NCI-H1092 (cell line): ENCODE measurements around the gene UBN1.
"Not testable (repeated sequence)": the region's sequence is repeated elsewhere in the genome, so short reads cannot be mapped to it uniquely, and the experiment has no call there.

ENCODE experiments used
- DNase-seq: peaks from one replicate; lab custom pipeline; 2025; lab: John Stamatoyannopoulos, UW

Gene UBN1

GRCh38 chr16:4909825-4910224 is 62.5 kb downstream of the UBN1 start:
- no peak for DNase-seq

DNA sequence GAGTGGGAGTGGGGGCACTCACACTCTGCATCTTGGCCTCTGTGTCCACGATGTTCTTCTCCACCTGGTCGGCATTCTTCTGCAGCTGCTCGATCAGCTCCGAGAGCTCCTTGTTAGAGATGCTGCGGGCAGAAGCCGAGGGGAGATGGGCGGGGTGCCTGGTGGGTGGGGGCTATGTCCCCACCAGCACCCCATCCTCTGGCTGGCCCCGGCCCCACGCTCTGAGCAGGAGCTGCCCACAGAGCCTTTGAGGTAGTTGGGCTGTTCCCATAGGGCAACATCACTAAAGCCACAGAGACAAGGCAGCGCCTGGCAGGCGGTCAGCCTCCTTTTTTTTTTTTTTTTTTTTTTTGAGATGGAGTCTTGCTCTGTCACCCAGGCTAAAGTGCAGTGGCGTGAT is 63.5 kb downstream of the UBN1 start:
- DNase-seq, result no peak

DNA sequence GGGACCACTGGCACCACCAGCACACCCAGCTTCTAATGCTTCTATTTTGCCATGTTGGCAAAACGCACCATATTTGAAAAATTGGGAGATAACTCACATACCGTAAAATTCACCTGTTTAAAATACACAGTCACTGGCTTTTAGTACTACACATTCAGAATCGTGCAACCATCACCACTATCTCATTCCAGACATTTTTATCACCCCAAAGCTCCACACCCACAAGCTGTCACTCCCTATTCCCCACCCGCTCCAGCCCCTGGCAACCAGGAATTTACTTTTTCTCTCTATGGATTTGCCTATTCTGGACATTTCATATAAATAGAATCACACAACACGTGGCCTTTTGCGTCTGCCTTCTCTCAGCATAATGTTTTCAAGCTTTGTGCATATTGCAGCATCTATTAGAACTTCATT is 64.7 kb downstream of the UBN1 start:
- no peak for DNase-seq

DNA sequence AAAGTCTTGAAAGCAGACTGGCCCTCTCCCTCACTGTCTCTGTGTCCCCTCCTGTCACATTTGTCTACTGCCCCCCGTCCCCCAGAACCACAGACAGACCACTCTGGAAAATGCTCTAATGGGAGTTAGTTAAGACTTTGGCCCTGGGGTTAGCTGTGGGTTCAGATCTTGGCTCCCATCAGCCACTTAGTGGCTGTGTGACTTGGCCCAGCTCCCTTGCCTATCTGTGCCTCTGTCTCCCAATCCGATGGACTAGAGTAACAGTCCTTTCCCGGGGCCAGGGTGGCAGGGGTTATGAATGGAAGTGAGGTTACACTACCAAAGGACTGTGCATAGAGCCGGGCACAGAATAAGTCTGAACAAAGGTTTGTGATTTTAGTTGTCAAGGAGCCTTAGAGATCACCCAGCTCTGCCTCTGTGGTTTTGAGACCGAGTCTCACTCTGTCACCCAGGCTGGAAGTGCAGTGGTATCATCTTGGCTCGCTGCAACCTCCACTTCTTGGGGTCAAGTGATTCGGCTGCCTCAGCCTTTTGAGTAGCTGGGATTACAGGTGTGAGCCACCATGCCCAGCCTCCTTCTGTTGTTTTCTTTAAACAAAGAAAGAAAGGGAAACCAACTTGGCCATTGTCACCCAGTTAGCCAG is 66.0 kb downstream of the UBN1 start:
- DNase-seq, result no peak

DNA sequence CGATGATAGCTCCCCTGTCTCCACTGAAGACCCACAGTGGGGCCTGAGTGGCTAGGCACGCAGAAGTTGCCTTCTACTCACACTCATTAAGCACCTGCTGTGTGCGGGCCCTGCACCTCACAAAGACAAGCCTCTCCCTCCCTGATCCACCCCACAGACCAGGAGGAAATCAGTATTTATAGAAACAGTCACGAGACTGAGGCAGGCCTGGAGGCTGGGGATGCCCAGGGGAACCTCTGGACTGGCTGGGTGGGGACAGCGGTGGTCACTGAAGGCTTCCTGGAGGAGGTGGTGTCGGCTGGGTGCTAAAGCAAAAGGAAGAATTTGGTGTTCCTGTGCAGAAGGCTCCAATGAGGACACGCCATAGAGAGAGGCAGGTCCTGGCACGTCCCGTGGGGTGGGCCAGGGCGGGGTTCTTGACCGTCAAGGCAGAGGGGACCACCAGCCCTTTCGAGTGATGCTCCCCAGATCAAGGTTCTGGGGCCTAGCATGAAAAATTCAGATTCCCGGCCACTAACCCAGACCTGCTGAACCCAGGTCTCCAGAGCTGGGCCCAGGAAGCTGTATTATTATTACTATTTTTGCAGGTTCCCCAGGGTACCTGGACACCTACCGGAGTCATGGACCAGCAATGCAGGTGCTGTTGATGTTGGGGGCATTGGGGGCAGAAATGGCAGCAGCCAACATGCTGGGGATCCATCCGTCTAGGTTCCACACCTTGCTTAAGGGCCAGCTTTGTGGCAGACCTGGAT is 66.7 kb downstream of the UBN1 start:
- no peak for DNase-seq

DNA sequence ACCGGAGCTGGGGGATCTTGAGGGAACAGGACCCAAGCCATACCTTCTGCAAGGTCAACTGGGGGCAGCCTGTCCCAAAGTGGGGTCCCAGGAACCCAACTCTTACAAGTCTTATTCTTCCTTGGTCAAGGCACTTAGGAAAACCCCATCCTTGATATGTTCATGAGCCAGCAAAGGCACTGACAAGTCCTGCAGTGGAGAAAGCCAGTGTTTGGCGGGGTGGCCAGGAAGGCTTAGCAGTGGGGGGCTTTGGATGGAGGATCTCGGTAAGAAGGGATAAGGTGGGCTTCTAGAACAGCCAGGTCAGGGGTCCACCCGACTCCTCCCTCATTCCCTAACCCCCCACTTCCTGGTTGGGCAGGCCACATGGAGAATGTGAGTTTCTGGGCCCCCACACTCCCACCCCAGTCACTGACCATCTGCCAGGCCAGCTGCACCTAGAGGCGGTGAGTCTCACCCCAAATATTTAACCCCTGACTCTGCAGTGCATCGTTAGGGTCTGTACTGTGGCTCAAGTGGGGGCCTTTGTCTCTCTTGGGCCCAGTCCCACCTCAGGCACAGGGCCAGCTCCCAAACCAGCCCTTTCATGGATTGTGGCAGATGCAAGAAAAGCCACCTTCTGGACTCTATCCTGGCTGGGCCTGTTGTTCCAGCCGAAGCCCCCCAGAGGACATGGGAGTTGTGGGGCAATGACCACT is 67.4 kb downstream of the UBN1 start:
- DNase-seq, result no peak

- no peak for DNase-seq
These were observed 68.0 kb downstream of the UBN1 start for GRCh38 chr16:4915226-4915761.

- no peak for DNase-seq
These were observed 69.8 kb downstream of the UBN1 start for GRCh38 chr16:4917117-4917516.

DNA sequence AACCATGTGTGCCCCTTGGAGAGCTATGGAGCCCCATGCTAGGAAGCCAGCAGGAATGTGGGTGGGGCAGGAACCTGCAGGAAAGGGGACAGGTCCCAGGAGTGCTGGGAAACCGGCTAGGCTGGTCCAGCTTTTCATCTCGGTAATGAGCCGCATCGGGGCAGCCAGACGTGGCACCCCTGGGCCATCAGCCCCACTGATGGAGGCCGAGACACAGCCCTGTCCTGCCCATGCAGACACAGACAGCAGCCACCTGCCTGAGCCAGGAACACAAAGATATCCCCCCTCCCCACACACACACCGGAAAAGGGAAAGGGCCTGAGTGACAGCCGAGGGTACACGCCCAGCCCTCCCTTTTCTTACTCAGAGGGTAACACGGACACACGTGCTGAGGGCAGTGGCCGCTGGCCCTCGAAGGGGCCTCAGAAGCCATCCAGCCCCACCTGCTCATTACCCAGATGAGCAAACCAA is 71.5 kb downstream of the UBN1 start:
- DNase-seq, result no peak

DNA sequence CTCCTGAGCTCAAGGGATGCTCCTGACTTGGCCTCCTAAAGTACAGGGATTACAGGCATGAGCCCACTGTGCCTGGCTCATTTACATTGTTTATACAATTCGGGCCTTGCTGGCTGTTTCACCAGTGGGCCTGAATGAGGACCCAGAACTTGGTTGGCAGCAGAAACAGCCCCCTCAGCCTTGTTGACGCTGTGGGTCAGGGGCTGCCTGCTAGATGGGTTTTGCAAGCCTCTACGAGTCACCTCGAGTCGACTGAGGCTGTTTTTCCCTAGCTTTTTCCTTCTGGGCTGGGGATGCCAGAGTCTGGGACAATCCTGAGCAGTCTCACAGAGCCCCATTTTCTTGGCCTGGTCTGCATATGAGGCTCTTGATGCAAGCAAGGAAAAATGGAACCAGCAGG is 73.5 kb downstream of the UBN1 start:
- DNase-seq, result no peak

- DNase-seq, result no peak
These were observed 75.6 kb downstream of the UBN1 start for GRCh38 chr16:4922721-4923342.

DNA sequence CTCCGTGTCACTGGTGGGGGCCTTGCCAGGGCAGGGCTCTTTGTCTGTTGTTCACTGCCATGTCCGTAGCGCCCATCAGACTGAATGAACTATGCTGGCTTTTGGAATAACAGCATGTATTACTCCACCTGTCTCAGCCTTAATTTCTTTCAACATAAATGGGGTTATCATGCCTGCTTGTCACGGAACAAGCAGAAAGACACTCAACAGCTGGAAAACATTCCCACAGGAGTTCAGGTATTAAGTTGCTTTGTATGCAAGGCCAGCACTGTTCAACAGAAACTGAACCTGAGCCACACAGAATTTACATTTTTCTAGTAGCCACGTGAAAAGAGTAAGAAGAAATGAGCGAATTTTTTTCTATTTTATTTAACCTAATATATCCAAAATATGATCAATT is 76.6 kb downstream of the UBN1 start:
- DNase-seq, result no peak

DNA sequence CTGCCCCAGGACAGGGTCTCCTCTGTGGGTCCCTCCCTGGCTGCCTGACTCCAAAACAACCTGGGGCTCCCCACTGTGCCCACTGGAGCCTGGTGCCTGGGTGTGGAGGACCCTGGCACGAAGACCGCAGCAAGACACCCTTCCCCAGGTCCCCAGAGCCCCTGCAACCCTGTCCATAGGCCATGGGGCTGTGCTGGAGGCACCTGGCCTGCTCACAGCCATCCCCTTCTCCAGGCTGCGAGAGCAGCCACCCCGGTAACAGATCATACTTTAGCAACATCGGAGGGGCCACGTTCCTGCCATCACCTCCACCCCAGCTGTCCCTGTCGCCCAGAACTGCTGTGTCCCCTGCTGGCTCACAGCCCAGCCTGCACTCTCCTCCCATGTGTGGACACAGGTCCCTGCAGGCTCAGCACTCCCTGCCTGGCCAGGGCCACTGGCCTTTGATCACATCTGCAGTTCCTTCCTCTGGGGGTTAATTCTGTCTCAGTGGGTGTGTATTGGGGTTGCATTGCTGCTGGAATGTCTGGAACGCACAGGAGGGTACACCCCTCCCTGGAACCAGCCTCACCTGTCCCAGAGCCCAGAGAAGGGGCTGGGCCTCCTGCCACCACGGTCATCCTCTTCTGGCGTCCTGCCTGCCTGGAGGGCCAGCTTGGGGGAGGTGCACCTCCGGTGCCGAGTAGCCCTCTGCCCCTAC is 77.5 kb downstream of the UBN1 start:
- DNase-seq, result no peak

DNA sequence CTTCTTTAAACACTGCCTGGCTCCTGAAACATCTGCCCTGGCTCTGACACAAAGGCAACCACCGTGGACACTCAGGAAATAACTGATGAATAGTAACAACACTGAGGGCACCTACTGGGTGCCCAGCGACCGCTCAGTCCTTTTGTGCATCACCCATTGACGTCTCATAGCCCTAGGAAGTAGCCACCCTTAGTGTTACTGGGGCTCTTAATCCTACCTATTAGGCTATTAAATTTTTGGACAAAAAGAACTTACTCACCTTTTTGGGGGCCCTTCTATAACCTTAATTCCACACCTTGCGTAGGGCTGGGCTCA is 78.0 kb downstream of the UBN1 start:
- DNase-seq, result no peak

- DNase-seq, result no peak
These were observed 78.5 kb downstream of the UBN1 start for GRCh38 chr16:4925791-4926190.

DNA sequence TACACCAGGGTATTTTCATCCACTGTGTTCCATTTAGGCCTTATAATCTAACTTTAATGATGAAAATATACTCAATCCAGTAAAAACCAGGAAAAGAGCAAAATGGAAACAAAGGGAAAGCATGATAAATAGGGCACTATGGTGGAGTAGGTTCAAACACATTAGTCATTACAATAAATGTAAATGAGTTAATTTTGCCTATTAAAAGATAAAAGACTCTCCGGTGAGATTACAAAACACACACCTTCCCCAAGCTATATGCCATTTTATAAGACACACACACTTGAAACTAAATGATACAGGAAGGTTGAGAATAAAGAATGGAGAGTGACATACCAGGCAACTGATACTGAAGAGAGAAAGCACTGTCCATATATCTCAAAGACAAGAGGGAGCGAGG is 79.6 kb downstream of the UBN1 start:
- DNase-seq, result no peak

GRCh38 chr16:4927661-4928060 is 80.4 kb downstream of the UBN1 start:
- no peak for DNase-seq

DNA sequence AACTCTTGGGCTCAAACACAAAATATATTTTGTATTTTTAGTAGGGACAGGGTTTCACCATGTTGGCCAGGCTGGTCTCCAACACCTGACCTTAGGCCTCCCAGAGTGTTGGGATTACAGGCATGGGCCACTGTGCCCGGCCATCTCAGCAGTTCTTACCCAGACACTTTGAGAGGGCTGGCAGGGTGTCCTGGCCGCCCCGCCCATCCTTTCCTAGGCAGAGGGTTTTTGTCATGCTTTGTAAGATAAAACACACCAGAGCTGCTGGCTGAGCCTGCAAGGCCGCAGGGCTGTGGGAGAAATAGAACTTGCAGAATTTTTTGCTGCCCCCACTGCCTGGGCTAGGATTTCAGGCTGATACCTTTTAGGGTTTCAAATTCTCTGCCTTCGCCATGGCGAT is 80.9 kb downstream of the UBN1 start:
- no peak for DNase-seq

- not testable (repeated sequence) for DNase-seq
These were observed 82.3 kb downstream of the UBN1 start for GRCh38 chr16:4929619-4930018.

DNA sequence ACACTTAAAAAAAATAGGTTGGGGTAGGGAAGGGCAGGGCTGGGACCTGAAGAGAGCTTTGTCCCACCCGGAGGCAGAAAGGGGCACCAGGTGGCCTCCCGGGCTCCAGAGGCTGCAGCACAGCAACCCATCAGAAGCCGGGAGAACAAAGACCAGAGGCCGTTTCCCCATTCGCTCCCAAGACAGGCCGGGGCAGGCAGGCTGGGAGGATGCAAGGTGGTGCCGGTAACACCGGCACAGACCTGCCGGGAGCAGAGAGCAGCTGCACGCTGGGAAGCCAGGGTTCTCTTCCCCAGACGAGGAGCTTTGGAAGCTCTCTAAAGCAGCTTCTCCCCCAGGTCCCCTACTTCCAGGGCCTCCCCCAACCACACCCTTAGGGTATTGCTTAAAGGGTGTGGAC is 84.1 kb downstream of the UBN1 start:
- DNase-seq, result no peak
